ENCODE measurements around the gene NRXN2.

The NRXN2 gene

DNA sequence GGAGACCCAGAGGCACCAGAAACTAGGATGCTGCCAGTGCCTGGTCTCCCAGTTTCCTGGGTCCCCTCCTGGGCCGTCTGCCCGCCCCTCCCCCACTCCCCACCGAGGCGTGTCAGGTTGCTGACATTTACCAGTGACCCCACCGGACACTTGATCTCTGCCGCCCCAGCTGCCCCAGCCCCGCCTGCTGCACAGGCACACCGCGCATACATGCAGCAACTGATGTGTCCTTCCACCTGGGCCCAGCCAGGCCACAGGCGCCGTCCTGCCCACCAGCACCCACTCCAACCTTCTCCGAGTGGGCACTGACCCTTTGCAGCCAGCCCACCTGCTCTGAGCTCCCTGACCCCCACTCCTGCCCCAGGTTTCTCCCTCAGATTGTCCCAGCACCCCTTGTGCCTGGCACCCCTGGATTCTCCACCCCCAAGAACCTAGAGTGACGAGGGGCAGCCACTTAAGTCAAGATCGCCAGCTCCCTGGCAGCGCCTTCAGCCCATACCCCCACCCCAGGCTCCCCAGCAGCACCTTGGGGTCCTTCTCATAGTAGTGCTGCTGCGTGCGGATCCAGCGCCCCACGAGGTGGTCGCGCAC is 36.2 kb upstream of the NRXN2 start:
- DNase-seq (ENCODE audit: low spot score): no peak

DNA sequence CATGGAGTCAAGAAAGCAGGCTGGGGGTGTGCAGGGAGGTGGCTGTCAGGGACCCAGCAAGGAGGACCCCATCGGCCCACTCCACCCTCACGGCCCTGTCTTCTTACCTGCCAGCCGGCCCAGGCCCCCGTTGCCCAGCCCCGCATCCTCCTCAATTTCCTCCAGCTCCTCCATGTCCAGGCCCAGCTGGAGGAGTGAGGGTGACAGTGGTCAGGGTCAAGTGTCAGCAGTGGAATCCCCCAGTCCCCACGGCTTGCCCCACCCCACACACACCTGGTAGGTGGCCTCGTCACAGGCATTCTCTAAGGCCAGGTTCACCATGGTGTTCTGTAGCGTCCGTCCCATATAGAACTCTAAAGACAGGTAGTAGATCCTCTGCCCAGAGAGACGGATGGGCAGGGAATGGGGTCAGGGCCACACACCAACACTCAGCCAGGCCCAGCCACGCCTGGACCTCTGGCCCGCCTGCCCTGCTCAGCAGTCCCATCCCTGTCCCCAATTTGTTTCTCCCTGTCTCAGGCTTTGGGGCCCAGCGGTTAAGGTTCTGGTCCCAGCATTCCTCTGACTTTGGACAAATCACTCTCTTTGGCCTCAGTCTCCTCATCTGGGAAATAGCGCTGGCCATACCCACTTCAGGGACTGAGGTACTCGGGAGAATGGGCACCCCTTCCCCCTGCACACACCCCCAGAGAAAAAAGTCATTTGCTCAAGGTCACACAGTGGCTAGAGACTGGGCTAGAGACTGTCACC is 35.5 kb upstream of the NRXN2 start:
- no peak for DNase-seq (ENCODE audit: low spot score)

DNA sequence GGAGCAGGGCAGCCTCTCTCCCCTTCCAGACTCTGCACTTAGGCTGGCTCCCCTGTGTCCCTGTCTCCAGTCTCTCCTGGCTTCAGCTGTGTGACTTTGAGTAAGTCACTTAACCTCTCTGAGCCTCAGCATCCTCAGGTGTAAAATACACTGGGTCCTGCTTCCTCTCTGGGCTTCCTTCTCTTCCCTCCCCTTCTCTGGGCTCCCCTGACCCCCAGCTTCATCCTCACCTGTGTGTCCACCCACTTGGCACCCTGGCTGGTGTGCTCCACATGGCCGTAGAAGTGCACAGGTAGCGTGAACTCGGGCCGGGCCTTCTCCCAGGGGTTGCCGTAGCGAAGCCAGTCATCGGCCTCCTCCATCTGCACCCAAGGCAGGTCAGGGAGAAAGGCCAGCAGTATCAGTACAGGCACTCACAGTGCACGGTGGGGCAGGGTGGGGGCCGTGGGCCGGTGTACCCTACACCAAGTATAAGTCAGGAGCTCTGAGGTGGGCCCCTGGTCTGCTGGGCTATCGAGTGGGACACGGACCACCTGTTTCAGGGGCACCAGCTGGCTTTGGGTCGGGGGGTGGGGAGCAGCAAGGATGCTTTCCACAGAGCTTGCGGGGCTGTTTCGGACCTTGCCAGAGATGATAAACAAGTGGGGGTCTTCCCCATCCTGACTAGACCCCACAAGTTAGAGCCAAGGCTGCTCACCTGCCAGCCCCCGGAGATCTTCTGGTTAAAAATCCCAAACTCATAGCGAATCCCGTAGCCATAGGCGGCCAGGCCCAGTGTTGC is 34.7 kb upstream of the NRXN2 start:
- DNase-seq (ENCODE audit: low spot score): no peak

DNA sequence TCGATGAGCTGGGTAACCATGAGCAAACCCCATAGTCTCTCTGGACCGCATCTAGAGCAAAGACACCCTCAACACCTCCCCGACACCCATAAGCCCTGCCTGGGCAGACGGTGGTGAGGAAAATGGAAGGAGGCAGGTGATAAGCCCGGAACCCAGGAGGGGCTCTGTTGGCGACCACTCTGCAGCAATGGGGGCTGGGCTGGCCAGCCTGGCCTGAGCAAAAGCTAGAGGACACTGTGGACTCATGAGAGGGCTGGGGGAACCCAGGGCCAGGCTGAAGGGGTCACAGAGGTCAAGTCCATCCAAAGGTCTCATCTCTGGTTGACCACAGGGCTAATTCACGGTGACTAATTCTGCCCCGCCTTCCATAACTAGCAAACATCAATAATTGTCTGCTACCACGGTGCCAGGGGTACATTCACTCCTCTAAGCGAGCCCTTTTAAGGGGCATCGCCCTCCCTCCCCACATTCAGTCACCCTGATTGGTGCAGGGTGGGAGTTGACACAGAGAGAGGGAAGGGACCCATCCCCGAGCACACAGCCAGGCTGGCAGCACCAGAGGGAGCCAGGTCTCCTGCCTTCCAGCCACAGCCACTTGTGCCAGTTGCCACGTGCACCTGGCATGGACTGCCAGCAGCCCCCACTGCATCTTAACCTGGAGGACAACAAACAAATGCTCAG is 32.8 kb upstream of the NRXN2 start:
- no peak for DNase-seq (ENCODE audit: low spot score)

DNA sequence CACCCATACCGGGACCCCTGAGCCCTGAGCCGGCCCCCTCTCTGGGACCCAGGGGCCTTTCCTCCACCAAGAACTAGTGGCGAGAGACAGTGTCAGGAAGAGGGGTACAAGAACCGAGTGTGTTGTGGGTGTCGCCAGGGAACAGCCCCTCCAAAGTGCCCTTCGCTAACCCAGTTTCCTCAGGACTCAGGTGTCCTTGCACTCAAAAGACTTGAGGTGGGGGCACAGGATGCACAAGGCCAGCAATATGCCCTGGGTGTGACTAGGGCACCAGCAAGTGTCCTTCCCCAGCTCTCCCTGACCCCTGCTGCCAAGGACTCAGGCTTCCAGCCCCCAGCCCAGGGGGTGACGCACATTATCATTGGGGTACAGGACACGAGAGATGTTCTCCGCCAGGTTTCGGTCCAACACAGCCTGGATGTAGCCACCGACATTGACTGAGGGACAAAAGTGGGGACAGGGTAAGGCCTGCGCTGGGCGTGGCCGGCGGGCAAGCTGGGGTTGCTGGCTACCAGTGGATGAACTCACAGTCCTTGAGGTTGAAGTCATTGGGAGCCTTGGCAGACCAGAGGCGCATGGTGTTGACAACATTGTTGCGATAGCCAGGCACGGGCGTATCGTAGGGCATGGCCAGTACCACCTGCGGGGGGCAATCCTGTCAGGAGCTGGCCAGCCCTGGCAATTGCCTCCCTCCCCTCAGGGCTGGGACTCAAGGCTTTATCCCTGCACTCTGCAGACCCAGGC is 32.1 kb upstream of the NRXN2 start:
- DNase-seq (ENCODE audit: low spot score): no peak

DNA sequence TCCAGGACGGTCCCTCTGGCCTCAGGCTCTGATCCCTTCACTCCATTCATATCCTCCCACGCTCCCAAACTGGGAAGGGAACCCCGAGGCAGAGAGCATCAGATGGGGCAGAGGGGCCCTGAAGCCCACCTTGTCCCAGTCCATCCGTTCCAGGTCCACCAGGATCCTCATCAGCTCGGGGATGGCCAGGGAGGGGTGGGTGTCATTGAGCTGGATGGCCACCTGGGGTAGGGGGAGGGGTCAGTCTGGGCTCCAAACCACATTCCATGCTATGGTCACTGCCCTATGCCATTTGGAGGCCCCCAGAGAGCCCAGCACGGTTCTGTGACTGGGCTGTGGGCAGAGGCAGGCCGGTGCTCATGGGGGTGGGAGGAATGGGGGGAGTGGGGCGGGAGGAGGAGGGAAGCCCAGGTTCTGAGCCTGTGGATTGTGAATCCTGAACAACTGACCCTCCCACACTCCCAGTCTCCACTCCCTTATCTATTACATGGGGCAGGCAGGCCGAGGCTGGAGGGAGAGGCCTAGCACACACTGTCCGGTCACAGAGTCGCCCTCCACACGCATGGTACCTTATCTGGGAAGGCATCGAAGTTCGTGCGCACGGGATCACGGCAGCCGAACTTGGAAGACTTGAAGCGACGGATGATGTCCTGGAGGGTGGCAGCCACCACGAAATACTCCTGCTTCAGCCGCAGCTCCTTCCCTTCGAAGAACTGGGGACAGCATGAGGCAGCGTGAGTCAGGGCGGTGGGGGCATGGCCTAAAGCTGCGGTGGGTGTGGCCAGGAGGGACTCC is 31.3 kb upstream of the NRXN2 start:
- DNase-seq (ENCODE audit: low spot score): no peak

DNA sequence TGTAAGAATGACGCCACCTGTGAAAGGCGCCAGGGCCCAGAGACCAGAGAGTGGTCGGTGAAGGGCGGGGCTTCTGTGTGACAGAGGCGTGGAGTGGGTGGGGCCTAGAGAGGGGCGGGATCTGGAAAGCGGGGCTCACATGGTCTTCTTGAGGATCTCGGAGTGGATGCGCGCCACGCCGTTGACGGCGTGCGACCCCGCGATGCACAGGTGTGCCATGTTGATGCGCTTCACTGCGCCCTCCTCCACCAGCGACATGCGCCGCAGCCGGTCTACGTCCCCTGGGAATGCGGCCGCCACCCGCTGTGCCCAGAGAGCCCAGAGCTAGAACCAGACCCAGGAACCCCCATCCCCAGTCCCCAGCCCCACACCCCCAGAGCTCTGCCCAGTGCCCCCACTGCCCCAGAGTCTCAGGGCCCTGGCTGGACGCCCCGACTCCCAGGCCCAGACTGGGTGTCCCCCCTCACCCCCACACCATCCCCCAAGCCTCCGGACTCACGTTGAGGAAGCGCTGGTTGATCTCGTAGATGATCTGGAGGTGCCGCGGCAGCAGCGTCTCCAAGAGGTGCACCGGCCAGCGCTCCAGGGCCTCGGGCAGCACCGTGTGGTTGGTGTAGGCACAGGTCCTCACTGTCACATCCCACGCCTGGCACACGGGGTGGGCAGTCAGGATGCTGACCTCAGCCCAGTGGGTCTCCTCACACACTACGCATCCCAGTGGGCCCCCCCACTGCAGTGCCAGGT is 30.6 kb upstream of the NRXN2 start:
- DNase-seq (ENCODE audit: low spot score): no peak

DNA sequence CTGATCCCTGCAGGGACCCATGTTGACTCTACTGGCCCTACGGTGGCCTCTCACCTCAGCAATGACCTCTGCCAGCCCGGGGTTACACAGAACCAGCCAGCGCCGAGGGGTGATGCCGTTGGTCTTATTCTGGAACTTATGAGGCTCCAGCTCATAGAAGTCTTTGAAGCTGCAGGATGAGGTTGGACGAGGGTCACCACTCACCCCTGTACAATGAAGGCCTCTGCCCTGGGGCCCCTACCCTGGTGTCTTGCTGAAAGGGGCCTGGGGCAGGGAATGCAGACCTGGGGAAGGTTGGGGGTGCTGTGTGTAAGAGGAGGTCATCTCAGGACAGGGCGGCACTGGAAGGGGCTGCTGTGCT is 30.0 kb upstream of the NRXN2 start:
- DNase-seq (ENCODE audit: low spot score): no peak

DNA sequence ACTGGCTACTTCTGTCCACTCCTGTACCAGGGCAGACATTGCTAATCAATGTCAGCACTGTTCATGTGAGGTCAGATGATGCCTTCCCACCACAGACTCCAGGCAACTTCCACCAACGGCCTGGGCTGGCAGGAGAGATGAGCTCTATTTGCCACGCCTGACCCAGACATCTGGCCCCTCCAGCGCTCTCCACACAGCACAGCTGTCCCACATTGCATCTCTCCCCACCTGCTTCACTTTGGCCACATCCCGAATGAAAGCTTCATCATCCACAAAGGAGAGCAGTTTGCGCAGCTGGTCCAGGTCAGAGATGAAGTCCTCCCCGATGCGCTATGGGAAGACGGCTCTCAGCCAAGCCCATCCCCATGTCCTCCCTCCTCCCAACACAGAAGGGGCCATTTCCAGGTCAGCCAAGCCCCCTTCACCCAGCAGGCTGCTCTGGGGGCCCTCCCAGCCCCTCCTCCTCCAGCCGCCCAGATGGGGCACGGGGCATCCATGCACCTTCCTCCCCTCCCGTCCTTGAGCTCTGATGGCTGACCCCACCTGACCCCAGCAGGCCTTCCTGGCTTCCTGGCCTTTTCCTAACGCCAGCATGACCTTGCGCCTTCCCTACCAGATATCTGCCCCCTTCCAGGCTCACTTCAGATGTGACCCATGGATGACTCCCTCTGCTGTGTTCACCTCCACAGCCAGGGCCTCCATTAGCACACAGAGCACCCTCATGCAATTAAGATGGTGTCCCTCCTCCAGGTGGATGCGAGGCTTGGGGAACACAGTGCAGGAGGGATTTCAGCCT is 29.4 kb upstream of the NRXN2 start:
- DNase-seq (ENCODE audit: low spot score): no peak

DNA sequence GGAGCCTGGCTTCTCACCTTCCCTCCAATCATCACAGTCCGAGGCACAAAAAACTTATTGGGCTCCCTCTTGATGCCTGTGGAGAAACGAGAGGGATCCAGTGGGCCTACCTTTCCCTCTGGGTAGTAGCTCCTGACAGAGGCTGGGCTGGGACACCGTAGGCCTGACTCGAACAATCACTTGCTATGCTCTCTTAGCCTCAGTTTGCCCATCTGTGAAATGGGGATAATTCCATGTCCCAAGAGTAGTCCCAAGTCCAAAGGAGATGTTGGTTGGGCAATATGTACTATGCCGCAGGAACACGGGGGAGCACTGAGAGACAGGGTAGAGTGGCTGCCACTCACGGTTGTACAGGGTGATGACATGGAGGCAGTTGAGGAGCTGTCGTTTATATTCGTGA is 28.6 kb upstream of the NRXN2 start:
- no peak for DNase-seq (ENCODE audit: low spot score)

DNA sequence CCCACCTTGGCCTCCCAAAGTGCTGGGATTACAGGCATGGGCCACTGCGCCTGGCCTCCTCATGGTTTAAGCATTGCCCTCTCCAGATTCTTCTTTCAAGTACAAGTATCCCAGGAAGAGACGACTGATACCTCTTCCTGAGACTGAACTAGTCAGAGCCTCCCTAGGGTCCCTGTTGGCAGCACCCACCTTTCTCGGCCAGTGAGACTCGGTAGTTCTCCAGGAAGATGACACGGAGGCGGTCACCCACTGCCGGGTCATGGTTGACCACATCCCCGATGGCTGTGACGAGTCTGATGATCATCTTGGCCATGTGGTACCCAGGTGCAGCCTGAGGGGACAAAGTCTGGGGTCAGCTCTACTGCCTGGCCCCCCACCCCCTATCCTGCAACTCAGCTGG is 28.1 kb upstream of the NRXN2 start:
- DNase-seq (ENCODE audit: low spot score): no peak

DNA sequence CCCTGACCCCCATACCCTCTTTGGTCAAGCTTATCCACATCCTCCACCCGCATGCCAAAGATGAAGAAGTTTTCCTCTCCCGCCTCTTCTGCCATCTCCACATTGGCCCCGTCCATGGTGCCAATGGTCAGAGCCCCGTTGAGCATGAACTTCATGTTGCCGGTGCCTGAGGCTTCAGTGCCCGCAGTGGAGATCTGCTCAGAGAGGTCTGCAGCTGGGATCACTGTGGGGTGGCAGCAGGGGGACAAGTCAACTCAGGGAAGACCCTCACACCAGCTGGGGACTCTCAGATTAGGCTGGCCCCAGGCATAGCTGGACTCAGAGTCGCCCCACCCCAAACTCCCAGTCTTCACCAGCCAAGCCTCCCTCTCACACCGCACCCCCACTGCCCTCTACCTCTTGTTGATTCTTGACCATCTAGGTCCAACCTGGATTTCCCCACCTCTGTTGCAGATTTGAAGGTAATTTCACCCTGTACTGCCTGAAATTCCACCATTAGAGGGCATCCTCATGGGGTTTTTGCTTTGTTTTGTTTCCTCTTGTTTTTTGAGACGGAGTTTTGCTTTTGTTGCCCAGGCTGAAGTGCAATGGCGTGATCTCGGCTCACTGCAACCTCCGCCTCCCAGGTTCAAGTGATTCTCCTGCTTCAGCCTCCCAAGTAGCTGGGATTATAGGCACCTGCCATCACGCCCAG is 27.5 kb upstream of the NRXN2 start:
- no peak for DNase-seq (ENCODE audit: low spot score)

DNA sequence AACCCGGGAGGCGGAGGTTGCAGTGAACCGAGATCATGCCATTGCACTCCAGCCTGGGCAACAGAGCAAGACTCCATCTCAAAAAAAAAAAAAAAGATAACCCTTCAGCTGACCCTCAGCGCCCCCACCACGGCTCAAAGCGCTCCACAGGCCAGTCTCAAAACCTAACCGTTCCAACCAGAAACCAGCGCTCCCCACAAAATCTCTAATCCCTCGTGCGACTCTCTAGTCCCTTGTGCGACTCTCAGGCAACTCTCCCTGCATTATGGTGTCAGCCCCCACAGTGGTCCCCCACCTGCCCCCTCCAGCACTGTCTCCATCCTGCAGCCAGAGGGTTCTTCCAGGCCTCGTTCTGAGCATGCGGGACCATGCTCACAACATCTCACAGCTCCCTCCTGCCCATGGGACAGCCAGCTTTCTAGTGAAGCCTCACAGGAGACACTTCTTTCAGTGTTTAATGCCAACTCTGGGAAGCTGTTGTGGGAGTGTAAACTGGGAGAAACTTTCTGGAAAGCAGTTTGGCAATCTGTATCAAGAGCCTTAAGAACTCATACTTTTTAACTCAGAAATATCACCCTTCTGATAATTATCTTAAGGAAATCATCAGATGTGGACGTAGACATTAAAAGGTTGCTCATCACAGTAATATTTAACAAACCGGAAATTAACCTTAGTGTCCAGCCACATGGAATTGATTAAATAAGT is 25.1 kb upstream of the NRXN2 start:
- no peak for DNase-seq (ENCODE audit: low spot score)

DNA sequence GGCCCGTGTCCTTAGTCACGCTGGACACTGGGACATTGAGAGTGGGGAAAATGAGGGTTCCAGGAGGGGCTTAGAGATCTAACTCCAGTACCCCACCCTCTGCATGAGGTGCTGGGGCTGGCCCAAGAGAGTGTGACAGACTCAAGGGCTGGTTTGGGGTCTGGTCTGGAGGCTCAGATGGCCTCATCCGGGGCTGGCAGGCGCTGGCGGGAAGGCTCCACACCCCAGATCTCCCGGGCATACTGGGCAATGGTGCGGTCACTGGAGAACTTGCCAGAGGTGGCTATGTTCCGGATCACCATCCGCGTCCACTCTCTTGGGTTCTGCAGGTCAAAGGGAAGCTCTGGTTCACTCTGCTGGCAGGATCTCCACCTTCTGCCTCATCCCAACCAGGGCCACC is 23.5 kb upstream of the NRXN2 start:
- no peak for DNase-seq (ENCODE audit: low spot score)

DNA sequence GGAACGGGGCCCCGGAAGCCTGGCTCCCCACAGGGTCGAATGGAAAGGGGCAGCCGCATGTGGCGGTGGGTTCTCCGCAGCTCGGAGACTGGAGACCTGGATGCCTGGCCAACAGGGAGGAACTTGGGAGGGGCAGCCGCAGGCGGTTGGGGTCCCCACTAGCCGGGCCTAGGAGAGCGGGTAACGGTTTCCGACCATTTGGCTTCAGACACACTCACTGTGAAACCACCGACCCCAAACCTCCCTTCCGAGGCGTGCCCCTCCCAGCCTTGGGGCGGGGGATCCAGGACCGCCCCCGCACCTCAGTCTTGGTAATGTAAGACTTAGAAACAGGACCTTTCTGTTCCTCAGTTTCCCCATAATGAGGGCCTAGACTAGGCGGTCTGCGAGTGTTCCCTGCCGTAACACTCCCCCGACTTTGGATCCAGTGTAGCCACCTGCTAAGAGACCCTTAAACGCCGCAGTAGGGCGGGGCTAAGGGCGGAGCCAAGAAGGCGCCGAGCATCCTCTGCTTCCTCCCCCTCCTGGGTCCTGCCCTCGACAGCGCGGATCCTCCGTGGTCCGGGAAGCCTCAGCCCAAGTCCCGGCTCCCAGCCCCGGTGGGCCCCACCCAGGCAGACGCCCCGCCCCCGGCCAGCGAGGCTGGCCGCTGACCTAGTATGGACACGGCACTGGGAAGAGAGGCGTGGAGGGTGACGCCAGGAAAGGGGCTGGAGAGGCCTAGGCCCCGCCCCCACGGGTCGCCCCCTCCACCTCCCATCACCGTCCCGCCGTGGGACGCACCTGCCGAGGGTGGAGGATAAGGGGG is 22.7 kb upstream of the NRXN2 start:
- no peak for DNase-seq (ENCODE audit: low spot score)

DNA sequence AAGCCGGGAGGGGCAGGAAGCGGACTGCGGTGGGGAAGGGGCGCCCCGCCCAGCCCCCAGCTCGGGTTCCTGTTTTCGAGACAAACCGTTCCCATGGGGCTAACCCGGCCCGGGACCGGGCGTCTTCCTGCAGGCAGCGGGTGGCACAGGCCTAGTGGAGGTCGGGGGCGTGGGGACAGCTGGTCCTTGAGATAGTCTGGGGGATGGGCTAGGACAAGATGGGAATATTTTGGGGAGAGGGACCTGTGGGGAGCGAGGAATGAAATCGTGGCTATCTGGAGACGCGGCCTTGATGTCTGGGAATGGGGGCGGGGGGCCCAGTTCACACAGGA is 22.2 kb upstream of the NRXN2 start:
- no peak for DNase-seq (ENCODE audit: low spot score)

DNA sequence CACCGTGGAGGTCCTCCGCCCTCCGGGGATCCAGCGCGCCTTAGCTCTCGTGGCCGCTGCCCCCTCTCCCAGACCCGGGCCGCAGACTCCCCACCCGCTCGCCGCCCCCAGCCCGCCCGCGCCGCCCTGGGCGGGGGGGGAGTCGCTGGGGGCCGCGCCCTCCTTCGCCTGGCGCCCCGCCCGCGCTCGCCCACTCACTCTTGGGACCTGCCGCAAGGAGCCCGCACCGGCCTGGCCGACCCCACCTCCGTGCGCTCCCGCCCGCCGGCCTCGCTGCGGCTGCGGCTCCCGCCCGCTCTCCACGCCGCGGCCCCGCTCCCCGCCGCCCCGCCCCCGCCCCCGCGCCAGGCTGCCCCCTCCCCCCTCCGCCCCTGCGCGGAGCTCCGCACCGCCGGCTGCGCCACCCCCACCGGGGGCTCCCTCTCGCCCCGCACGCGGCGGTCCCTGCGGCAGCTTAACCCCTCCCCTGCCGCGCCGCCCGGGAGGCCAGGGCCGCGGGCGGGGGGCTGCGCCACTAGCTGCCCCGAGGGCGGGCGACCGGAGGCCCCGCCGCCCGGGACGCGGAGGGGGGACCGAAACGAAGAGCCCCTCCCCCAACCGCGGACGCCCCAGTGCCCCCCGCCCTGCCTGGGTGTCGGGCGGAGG is 21.7 kb upstream of the NRXN2 start:
- no peak for DNase-seq (ENCODE audit: low spot score)

Measured in kidney capillary endothelial cell (primary cell).